ENCODE data around the gene MYO1C.
A peak's percentile ranks its signal among the peaks of the same experiment; 100 is the strongest.
"Not testable (repeated sequence)": the region's sequence is repeated elsewhere in the genome, so short reads cannot be mapped to it uniquely, and the experiment has no call there.

MYO1C gene, protein sequence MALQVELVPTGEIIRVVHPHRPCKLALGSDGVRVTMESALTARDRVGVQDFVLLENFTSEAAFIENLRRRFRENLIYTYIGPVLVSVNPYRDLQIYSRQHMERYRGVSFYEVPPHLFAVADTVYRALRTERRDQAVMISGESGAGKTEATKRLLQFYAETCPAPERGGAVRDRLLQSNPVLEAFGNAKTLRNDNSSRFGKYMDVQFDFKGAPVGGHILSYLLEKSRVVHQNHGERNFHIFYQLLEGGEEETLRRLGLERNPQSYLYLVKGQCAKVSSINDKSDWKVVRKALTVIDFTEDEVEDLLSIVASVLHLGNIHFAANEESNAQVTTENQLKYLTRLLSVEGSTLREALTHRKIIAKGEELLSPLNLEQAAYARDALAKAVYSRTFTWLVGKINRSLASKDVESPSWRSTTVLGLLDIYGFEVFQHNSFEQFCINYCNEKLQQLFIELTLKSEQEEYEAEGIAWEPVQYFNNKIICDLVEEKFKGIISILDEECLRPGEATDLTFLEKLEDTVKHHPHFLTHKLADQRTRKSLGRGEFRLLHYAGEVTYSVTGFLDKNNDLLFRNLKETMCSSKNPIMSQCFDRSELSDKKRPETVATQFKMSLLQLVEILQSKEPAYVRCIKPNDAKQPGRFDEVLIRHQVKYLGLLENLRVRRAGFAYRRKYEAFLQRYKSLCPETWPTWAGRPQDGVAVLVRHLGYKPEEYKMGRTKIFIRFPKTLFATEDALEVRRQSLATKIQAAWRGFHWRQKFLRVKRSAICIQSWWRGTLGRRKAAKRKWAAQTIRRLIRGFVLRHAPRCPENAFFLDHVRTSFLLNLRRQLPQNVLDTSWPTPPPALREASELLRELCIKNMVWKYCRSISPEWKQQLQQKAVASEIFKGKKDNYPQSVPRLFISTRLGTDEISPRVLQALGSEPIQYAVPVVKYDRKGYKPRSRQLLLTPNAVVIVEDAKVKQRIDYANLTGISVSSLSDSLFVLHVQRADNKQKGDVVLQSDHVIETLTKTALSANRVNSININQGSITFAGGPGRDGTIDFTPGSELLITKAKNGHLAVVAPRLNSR

GRCh38 chr17:1492249-1493206, at the start of gene MYO1C:
MYO1C (minus strand) TSS chr17:1492686; CDS start chr17:1492487, 199 bp downstream.
- DNase-seq (ENCODE audit: low read depth in 2 of 2), result no peak

DNA sequence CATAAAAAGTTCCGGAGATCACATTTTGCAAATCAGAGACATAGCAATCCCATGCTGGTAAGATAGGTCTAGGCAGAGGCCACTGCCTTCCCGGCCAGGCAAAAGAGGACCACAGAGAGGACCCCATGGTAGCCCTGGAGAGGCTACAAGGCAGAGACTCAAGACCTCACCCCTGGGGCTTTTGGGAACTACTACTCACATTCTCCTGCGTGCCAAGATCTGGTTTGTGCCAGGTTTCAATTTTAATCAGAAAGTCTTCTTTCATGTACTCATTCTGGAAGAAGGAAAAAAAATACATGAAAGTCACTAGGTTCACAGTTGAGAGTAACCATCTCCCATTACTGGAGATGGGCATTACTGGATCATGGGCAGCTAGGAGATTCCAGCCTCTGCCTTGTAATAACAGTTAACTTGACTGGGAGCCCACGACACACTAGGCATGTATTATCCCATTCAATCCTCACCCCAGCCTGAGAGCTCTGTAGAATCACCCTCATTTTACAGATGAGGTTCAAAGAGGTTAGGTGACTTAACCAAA, 49.0 kb upstream of the MYO1C start:
- no peak for DNase-seq (ENCODE audit: low read depth in 2 of 2)

DNA sequence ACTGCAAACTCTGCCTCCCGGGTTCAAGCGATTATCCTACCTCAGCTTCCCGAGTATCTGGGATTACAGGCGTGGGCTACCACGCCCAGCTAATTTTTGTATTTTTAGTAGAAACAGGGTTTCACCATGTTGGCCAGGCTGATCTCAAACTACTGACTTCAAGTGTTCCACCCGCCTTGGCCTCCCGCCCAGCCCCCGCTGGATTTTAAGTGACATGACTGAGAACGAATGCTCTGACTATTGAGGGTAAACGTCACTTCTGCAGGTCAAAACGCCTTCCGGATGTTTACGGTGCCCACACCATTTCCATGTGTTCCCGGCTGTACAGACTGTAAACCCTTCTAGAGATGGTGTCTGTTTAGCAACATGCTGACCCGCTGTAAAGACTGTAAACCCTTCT, 47.3 kb upstream of the MYO1C start:
- DNase-seq (ENCODE audit: low read depth in 2 of 2), result no peak

DNA sequence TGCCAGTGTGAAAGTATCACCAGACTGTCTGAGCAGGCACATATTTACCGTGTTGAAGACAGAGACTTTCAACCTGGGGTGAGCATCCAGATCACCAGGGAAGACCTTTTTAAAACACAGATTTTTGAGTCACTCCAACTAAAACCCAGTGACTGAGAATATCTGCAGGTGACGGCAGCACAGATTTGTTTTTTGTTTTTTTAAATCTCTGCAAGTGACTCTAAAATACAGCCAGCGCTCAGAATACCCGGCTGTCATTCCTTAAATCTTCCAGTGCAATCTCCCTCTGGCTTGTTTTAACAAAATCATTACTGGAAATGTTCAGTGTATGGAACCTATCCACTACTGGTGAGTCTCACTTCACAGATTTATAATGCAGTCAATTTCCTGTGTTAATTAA, 43.3 kb upstream of the MYO1C start:
- DNase-seq (ENCODE audit: low read depth in 2 of 2), result no peak

- DNase-seq (ENCODE audit: low read depth in 2 of 2), result no peak
Measured at GRCh38 chr17:1533661-1534325, 41.3 kb upstream of the MYO1C start.

- peak in 1 of 2 donors; percentile 24 for DNase-seq (ENCODE audit: low read depth in 2 of 2)
Measured at GRCh38 chr17:1532836-1533602, 40.5 kb upstream of the MYO1C start.

- DNase-seq (ENCODE audit: low read depth in 2 of 2), result no peak
Measured at GRCh38 chr17:1529863-1530262, 37.4 kb upstream of the MYO1C start.

- not testable (repeated sequence) for DNase-seq (ENCODE audit: low read depth in 2 of 2)
Measured at GRCh38 chr17:1526876-1527275, 34.4 kb upstream of the MYO1C start.

GRCh38 chr17:1522626-1523025, 30.1 kb upstream of the MYO1C start:
- DNase-seq (ENCODE audit: low read depth in 2 of 2), result no peak

- DNase-seq (ENCODE audit: low read depth in 2 of 2), result no peak
Measured at GRCh38 chr17:1521086-1521640, 28.7 kb upstream of the MYO1C start.

DNA sequence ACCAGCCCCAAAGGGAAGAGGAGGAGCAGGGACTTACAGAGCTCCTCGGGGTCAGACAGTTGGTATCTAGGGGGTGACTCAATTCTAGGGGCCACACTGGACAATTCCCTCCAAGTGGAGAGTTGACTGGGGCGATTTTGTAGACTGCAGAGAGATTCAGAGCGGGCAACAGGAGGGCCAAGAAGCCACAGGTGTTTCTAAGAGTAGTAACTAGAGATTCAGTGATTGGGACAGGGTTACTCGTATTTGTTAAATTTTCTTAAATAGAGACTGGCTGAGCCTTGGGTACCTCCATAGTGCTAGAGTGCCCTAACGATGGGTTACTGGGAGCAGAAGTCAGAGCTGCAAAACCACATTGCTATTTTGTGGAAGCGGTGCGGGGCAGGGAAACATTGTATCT, 27.2 kb upstream of the MYO1C start:
- DNase-seq (ENCODE audit: low read depth in 2 of 2), result no peak

GRCh38 chr17:1518410-1518809, 25.9 kb upstream of the MYO1C start:
- DNase-seq (ENCODE audit: low read depth in 2 of 2), result no peak

DNA sequence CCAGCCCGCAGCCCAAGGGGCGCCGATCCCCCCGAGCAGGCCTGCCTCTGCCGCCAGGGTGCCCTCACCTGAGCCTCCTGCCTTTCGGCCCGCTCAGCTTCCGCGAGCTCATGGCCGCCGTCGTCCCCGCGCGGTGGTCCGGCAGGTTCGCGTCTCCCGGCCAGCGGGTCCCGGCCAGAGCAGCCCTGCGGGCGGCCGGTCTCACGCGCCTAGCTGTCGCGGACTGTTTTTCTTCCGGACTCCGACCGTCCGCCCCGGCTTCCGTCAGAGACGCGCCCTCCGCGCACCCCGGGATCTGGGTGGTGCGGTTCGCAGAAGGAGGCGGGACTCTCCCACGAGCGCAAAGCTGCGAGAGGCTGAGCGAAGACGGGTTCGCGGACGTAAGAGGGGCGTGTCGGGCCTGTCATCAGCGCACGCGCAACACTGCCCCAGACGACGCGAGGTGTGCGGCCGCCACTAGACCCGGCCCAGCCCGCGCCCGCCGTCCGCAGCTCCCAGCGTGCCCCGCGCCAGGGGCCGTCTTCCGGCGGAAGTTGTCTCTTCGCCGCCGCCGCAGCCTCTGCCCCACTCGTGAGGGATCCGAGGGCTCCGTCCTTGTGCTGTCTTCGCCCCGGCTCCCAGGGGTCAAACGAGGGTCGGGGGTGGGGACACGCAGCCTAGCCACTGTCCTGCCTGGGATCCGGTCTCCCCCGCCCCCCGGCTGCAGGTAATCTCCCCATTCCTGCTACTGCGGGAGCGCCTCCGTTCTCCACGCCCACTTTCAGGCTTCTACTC, 24.1 kb upstream of the MYO1C start, which contains the start of gene INPP5K:
TSS of gene INPP5K (minus strand) at position 225 of the 774 bp plus-strand sequence. CDS start at position 112, 113 bp downstream.
- peak; percentile 96 to 97 for DNase-seq (ENCODE audit: low read depth in 2 of 2)

GRCh38 chr17:1515640-1516387, 23.3 kb upstream of the MYO1C start:
- DNase-seq (ENCODE audit: low read depth in 2 of 2), result no peak

DNA sequence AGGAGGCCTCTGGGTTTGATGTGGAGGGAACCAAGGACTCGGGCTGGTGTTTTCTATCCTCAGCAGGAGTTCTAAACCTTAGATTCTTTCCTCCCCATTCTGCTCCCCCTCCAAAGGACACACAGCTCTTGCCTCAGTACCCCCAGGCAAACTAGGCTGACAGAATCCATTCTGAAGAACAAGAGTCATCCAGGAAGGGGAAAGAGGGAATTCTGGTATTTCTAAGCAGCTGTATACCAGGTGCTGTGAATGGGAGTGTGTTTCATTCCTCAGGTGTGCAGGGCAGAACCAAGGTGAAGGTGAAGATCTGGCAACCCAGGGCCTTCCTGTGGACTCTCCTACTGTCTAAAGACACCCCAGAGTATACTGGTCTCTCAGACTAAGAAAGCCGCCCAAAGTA, 19.9 kb upstream of the MYO1C start:
- DNase-seq (ENCODE audit: low read depth in 2 of 2), result no peak

DNA sequence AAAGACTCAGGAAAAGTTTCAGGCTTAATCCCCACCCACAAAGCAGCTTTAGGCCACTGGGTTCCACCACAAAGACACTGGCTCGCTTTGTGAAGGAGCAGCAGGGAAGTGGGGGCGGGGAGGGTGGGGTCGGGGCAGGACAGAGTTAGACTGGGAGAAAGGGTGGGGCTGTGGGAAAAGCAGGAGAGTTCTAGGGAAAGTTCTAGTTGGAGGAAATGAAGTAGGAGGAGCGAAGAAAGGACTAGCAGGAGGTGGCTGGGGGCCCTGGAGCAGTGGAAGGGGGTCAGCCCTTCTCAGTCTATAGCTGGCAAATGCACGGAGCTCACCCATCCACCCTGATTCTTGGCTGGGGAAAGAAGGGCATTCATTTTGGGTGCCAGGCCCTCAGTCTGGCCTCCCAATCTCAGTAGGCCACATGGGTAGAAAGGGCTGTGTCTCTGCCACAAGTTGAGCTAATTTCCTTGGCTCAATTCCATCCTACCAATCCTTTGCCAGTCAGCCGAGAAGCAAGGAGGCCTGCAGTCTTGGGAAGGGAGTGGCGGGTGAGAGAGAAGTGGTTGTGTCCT, 19.4 kb upstream of the MYO1C start:
- DNase-seq (ENCODE audit: low read depth in 2 of 2), result no peak

DNA sequence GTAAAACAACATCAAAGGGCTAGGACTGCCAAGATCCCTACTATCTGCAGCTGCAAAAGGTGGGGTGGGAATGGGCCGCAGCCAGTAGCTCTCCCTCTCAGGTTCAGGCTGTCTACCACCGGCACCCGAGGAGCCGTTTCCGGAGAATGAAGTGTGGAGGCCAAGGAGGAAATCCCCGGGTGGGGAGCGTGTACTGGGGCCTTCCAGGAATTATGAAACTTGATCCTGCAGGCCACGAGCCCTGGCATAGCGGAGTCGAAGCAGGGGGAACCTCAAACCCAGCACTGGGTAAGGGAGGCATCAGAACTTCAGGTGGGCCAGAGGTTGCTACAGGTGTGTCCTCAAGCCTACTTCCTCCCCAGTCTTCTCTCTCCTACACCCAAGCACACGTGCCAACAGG, 18.8 kb upstream of the MYO1C start:
- no peak for DNase-seq (ENCODE audit: low read depth in 2 of 2)
